Caco-2 (cell line): ENCODE data around the gene IGFBP3. TPM values are rescaled to one million over a fixed set of nuclear protein-coding genes. Genes with fewer than 3 reads are reported as not detected.
A peak's percentile ranks its signal among the peaks of the same experiment; 100 is the strongest.

Source experiments
- BruUV-seq: library from RNA; stranded (reverse); fragments of 400-500 nt; replicated peaks from 2 replicates; lab custom pipeline; 2021; lab: Mats Ljungman, UMichigan
- CTCF ChIA-PET: fragments of 300-600 bp; sonication (Branson Sonifier 250); formaldehyde crosslinking; loops from one replicate; lab custom pipeline; 2022; ENCODE audit warnings: antibody characterized with exemption; lab: Charles Lee
- POLR2A ChIA-PET: fragments of 300-600 bp; sonication (Branson Sonifier 250); formaldehyde crosslinking; loops from one replicate; lab custom pipeline; 2022; ENCODE audit warnings: antibody characterized with exemption; lab: Charles Lee
- DNase-seq, 2 experiments: peaks; one replicate each; pipeline versions ENCODE4 v3.0.0 to v3.0.0-alpha.2; 2020 to 2022
- H3K27me3 ChIP-seq: replicated peaks from 2 replicates; pipeline ENCODE4 v1.6.0; 2011; ENCODE audit warnings: low read length; ENCODE audit not compliant: control insufficient read depth, insufficient read depth
- H3K36me3 ChIP-seq: 2 replicates; pipeline ENCODE4 v1.5.1; 2011; ENCODE audit warnings: low read length; ENCODE audit not compliant: control insufficient read depth, insufficient read depth
- H3K4me1 ChIP-seq: fragments of 250-450 bp; sonication (Bioruptor Pico); 2 replicates; pipeline ENCODE4 v1.5.1; 2020; ENCODE audit warnings: mild to moderate bottlenecking
- H3K4me3 ChIP-seq: 2 replicates; pipeline ENCODE4 v1.5.1; 2011; ENCODE audit warnings: low read depth, mild to moderate bottlenecking, control low read depth, low read length
- H3K9me3 ChIP-seq: fragments of 250-450 bp; sonication (Bioruptor Pico); 2 replicates; pipeline ENCODE4 v1.5.1; 2020; ENCODE audit warnings: mild to moderate bottlenecking, moderate library complexity
- H3K27ac Mint-ChIP-seq: one replicate; pipeline ENCODE4 v1.8.0; 2022; ENCODE audit warnings: mixed read lengths; ENCODE audit not compliant: unreplicated experiment
- H3K27me3 Mint-ChIP-seq: one replicate; pipeline ENCODE4 v1.8.0; 2022; ENCODE audit warnings: mixed read lengths; ENCODE audit not compliant: insufficient read depth, unreplicated experiment
- H3K36me3 Mint-ChIP-seq: one replicate; pipeline ENCODE4 v1.8.0; 2022; ENCODE audit warnings: mild to moderate bottlenecking, mixed read lengths; ENCODE audit not compliant: insufficient read depth, unreplicated experiment
- H3K4me1 Mint-ChIP-seq: one replicate; pipeline ENCODE4 v1.8.0; 2022; ENCODE audit warnings: low read depth, mixed read lengths; ENCODE audit not compliant: unreplicated experiment
- H3K4me3 Mint-ChIP-seq: one replicate; pipeline ENCODE4 v1.8.0; 2022; ENCODE audit warnings: mild to moderate bottlenecking, moderate library complexity, mixed read lengths; ENCODE audit not compliant: unreplicated experiment
- H3K9me3 Mint-ChIP-seq: one replicate; pipeline ENCODE4 v1.8.0; 2022; ENCODE audit warnings: mixed read lengths; ENCODE audit not compliant: unreplicated experiment
- CTCF ChIP-seq, 2 experiments: fragments of 200-600 bp in 1 of 2; IDR thresholded peaks; 1 replicate in 1 of 2; 2 replicates in 1 of 2; pipeline versions ENCODE4 v1.5.1 to v1.8.0; 2011 to 2022; ENCODE audit warnings: antibody characterized with exemption in 1 of 2, control low read depth in 1 of 2, inconsistent platforms in 1 of 2, low read depth in 1 of 2, low read length in 1 of 2, mild to moderate bottlenecking in 1 of 2, moderate library complexity in 1 of 2; ENCODE audit not compliant: insufficient read depth in 1 of 2, severe bottlenecking in 1 of 2, unreplicated experiment in 1 of 2
- intact Hi-C: fragments of 100-400 bp; cut with micrococcal nuclease; formaldehyde crosslinking; loops from one replicate; pipeline ENCODE4 v1.10.0; 2022; ENCODE audit not compliant: unreplicated experiment
- total RNA-seq: library from RNA; stranded (reverse); gene quantifications from 2 replicates; pipeline ENCODE4 v1.2.3, GENCODE V29; 2022

The IGFBP3 gene
- total RNA-seq, 1 experiment from 2014 or later, result 0.79 TPM

- POLR2A ChIA-PET, result no interaction called here
- no TSS peak for BruUV-seq
- Mint-ChIP-seq H3K27ac (no peak overlapping the region), H3K9me3 (no peaks in the 10 kb centered on the region), H3K4me3 (no peak overlapping the region), H3K27me3 (peaks cover 14% of the 10 kb centered on the region), H3K36me3 (no peaks in the 10 kb centered on the region), H3K4me1 (no peaks in the 10 kb centered on the region)
- intact Hi-C loops, result no loop called here
- H3K36me3 ChIP-seq, result no peaks in the 10 kb centered on the region
- no peaks in the 10 kb centered on the region; the same call in none of the 2 replicates for H3K27me3 ChIP-seq
- no peak overlapping the region for H3K4me3 ChIP-seq
- TF ChIP-seq CTCF (IDR thresholded peaks at IDR 0.05; ENCODE audit: insufficient read depth in 1 of 2, low read depth in 1 of 2, low read length in 1 of 2, severe bottlenecking in 1 of 2, unreplicated experiment in 1 of 2), result no peak
- CTCF ChIA-PET, result no interaction called here
- no peaks in the 10 kb centered on the region for H3K4me1 ChIP-seq
- no peaks in the 10 kb centered on the region for H3K9me3 ChIP-seq
- no peak for DNase-seq
Measured at GRCh38 chr7:45865594-45866410, 55.3 kb downstream of the IGFBP3 start.

GRCh38 chr7:45863715-45864114, 57.4 kb downstream of the IGFBP3 start:
- no peaks in the 10 kb centered on the region; the same call in none of the 2 replicates for H3K27me3 ChIP-seq
- BruUV-seq, result no TSS peak
- intact Hi-C loops, result no loop called here
- DNase-seq, result peak in 1 of 2 experiments; percentile 24
- Mint-ChIP-seq H3K36me3 (no peaks in the 10 kb centered on the region), H3K9me3 (no peaks in the 10 kb centered on the region), H3K4me3 (no peak overlapping the region), H3K27me3 (peaks cover 18% of the 10 kb centered on the region), H3K27ac (no peak overlapping the region), H3K4me1 (no peaks in the 10 kb centered on the region)
- peak in 1 of 2 experiments; percentile 34 for TF ChIP-seq CTCF (IDR thresholded peaks at IDR 0.05; ENCODE audit: insufficient read depth in 1 of 2, low read depth in 1 of 2, low read length in 1 of 2, severe bottlenecking in 1 of 2, unreplicated experiment in 1 of 2)
- POLR2A ChIA-PET, result no interaction called here
- CTCF ChIA-PET, result no interaction called here
- H3K4me1 ChIP-seq, result no peaks in the 10 kb centered on the region
- no peaks in the 10 kb centered on the region for H3K9me3 ChIP-seq
- H3K4me3 ChIP-seq, result no peak overlapping the region
- H3K36me3 ChIP-seq, result no peaks in the 10 kb centered on the region

Other genes with a start within 250 kb of the IGFBP3 start
- not detected in 2 replicates for gene CCDC201, start 48.2 kb downstream of the IGFBP3 start, total RNA-seq
- 0.23 TPM in 1 of 2 replicates, not detected in the other for gene IGFBP1, start 32.8 kb downstream of the IGFBP3 start, total RNA-seq